GM19240 (cell line): ENCODE data around the gene SV2C.
"Not testable (repeated sequence)": the region's sequence is repeated elsewhere in the genome, so short reads cannot be mapped to it uniquely, and the experiment has no call there.

Experiments
- DNase-seq: peaks from one replicate; pipeline ENCODE4 v3.0.0; 2011; ENCODE audit warnings: low spot score; ENCODE audit not compliant: insufficient read length

The SV2C gene

GRCh38 chr5:76082772-76083554 lies at the start of gene SV2C:
Gene SV2C, plus strand, starts transcription at chr5:76083383. Its CDS starts 48,368 bp downstream, at chr5:76131751.
- no peak for DNase-seq

- not testable (repeated sequence) for DNase-seq
These were observed 45.4 kb upstream of the SV2C start for GRCh38 chr5:76037736-76038151.

GRCh38 chr5:76038212-76038611 lies 45.0 kb upstream of the SV2C start:
- no peak for DNase-seq

GRCh38 chr5:76040806-76041205 lies 42.4 kb upstream of the SV2C start:
- no peak for DNase-seq

- no peak for DNase-seq
These were observed 41.3 kb upstream of the SV2C start for GRCh38 chr5:76041863-76042262.

- no peak for DNase-seq
These were observed 36.4 kb upstream of the SV2C start for GRCh38 chr5:76046741-76047140.

- DNase-seq, result no peak
These were observed 33.0 kb upstream of the SV2C start for GRCh38 chr5:76050134-76050533.

- DNase-seq, result no peak
These were observed 20.6 kb upstream of the SV2C start for GRCh38 chr5:76062502-76063041.

- DNase-seq, result no peak
These were observed 17.9 kb upstream of the SV2C start for GRCh38 chr5:76065258-76065657.

- no peak for DNase-seq
These were observed 14.0 kb upstream of the SV2C start for GRCh38 chr5:76069061-76069735.

- no peak for DNase-seq
These were observed 8.6 kb upstream of the SV2C start for GRCh38 chr5:76074487-76075065.

GRCh38 chr5:76081811-76082771 lies 1.1 kb upstream of the SV2C start:
- DNase-seq, result no peak

- DNase-seq, result no peak
These were observed 642 bp downstream of the SV2C start for GRCh38 chr5:76083555-76084495.

GRCh38 chr5:76084496-76085242 lies 1.5 kb downstream of the SV2C start:
- no peak for DNase-seq

GRCh38 chr5:76085243-76085579 lies 2.0 kb downstream of the SV2C start:
- DNase-seq, result no peak

GRCh38 chr5:76086095-76086494 lies 2.9 kb downstream of the SV2C start:
- DNase-seq, result no peak

GRCh38 chr5:76089156-76089555 lies 6.0 kb downstream of the SV2C start:
- DNase-seq, result not testable (repeated sequence)

GRCh38 chr5:76091351-76091750 lies 8.2 kb downstream of the SV2C start:
- DNase-seq, result no peak

- no peak for DNase-seq
These were observed 16.1 kb downstream of the SV2C start for GRCh38 chr5:76099286-76099702.
